ENCODE measurements around the gene RAB25.

- TF ChIP-seq CTCF (IDR thresholded peaks at IDR 0.05) (no peak), EP300 (IDR thresholded peaks at IDR 0.05) (no peak), POLR2A (IDR thresholded peaks at IDR 0.05) (no peak)
Observed at GRCh38 chr1:156033011-156033410, 27.9 kb upstream of the RAB25 start.

Data from tibial nerve (tissue), 4 donors.